WTC11 (cell line): Measurements from ENCODE around the gene FNDC3B. TPM values are rescaled to one million over a fixed set of nuclear protein-coding genes. Genes with fewer than 3 reads are reported as not detected.

Experiments used
- ATAC-seq: fragments of 200-7000 bp; cut with Tn5 transposase; 2 replicates; pipeline ENCODE4 v1.10.0; 2021; ENCODE audit warnings: mild to moderate bottlenecking, moderate library complexity
- CTCF ChIA-PET: fragments of 300-600 bp; sonication (Branson Sonifier 250); formaldehyde crosslinking; loops from one replicate; lab custom pipeline; 2021; ENCODE audit warnings: antibody characterized with exemption; lab: Charles Lee
- POLR2A ChIA-PET: fragments of 350-600 bp; sonication (Branson Sonifier 250); formaldehyde crosslinking; loops from one replicate; lab custom pipeline; 2021; ENCODE audit warnings: antibody characterized with exemption; lab: Charles Lee
- DNase-seq: peaks from one replicate; pipeline ENCODE4 v3.0.0; 2021; ENCODE audit warnings: low spot score
- H3K27ac Mint-ChIP-seq: 2 replicates; pipeline ENCODE4 v1.8.0; 2021; ENCODE audit warnings: mixed read lengths
- H3K27me3 Mint-ChIP-seq: 2 replicates; pipeline ENCODE4 v1.8.0; 2021; ENCODE audit warnings: low read depth, mild to moderate bottlenecking, moderate library complexity, mixed read lengths
- H3K36me3 Mint-ChIP-seq: 2 replicates; pipeline ENCODE4 v1.8.0; 2021; ENCODE audit warnings: mixed read lengths
- H3K4me1 Mint-ChIP-seq: 2 replicates; pipeline ENCODE4 v1.8.0; 2022; ENCODE audit warnings: mixed read lengths
- H3K4me3 Mint-ChIP-seq: 2 replicates; pipeline ENCODE4 v1.8.0; 2021; ENCODE audit warnings: mild to moderate bottlenecking, moderate library complexity, mixed read lengths
- H3K9me3 Mint-ChIP-seq: 2 replicates; pipeline ENCODE4 v1.8.0; 2021; ENCODE audit warnings: mixed read lengths
- E2F1 ChIP-seq: sonication (generic); formaldehyde crosslinking; IDR thresholded peaks from 2 replicates; pipeline ENCODE4 v1.8.0; 2022; ENCODE audit warnings: mild to moderate bottlenecking, missing genetic modification reagents
- ESRRA ChIP-seq: sonication (generic); formaldehyde crosslinking; IDR thresholded peaks from 2 replicates; pipeline ENCODE4 v1.8.1; 2022; ENCODE audit warnings: mild to moderate bottlenecking, missing genetic modification reagents, borderline replicate concordance
- MYBL2 ChIP-seq: sonication (generic); formaldehyde crosslinking; IDR thresholded peaks from 2 replicates; pipeline ENCODE4 v1.8.1; 2023; ENCODE audit warnings: mild to moderate bottlenecking, moderate library complexity, missing genetic modification reagents
- NFATC4 ChIP-seq: fragments of 250-450 bp; sonication (Bioruptor Pico); IDR thresholded peaks from 2 replicates; pipeline ENCODE4 v1.9.0; 2021; ENCODE audit warnings: mild to moderate bottlenecking
- NFE2L1 ChIP-seq: sonication (generic); formaldehyde crosslinking; IDR thresholded peaks from 2 replicates; pipeline ENCODE4 v1.8.1; 2023; ENCODE audit warnings: missing genetic modification reagents
- PRRX2 ChIP-seq: fragments of 250-450 bp; sonication (Bioruptor Pico); IDR thresholded peaks from 2 replicates; pipeline ENCODE4 v1.8.0; 2021; ENCODE audit warnings: mild to moderate bottlenecking
- TEAD1 ChIP-seq: sonication (generic); formaldehyde crosslinking; IDR thresholded peaks from 2 replicates; pipeline ENCODE4 v1.8.0; 2022; ENCODE audit warnings: mild to moderate bottlenecking, missing genetic modification reagents
- ZBTB43 ChIP-seq: sonication (generic); formaldehyde crosslinking; IDR thresholded peaks from 2 replicates; pipeline ENCODE4 v1.8.1; 2023; ENCODE audit warnings: mild to moderate bottlenecking, missing genetic modification reagents
- ZNF232 ChIP-seq: sonication (generic); formaldehyde crosslinking; IDR thresholded peaks from 2 replicates; pipeline ENCODE4 v1.8.0; 2022; ENCODE audit warnings: mild to moderate bottlenecking, missing genetic modification reagents
- ZNF317 ChIP-seq: sonication (generic); formaldehyde crosslinking; IDR thresholded peaks from 2 replicates; pipeline ENCODE4 v1.8.1; 2023; ENCODE audit warnings: low read depth, mild to moderate bottlenecking, moderate library complexity, missing genetic modification reagents, borderline replicate concordance
- total RNA-seq: library from RNA; stranded (reverse); gene quantifications from 3 replicates; pipeline ENCODE4 v1.2.3, GENCODE V29; 2021
- TF ChIP-seq, protein P1 (sequence below): sonication (generic); formaldehyde crosslinking; IDR thresholded peaks from 2 replicates; pipeline ENCODE4 v1.8.1; 2022; ENCODE audit warnings: mild to moderate bottlenecking, missing genetic modification reagents, moderate library complexity, borderline replicate concordance
- TF ChIP-seq, protein P2 (sequence below): sonication (generic); formaldehyde crosslinking; IDR thresholded peaks from 2 replicates; pipeline ENCODE4 v1.8.0; 2023; ENCODE audit warnings: missing genetic modification reagents
- TF ChIP-seq, protein P3 (sequence below): sonication (generic); formaldehyde crosslinking; IDR thresholded peaks from 2 replicates; pipeline ENCODE4 v1.8.0; 2022; ENCODE audit warnings: mild to moderate bottlenecking, missing genetic modification reagents
- TF ChIP-seq, protein P4 (sequence below): sonication (generic); formaldehyde crosslinking; IDR thresholded peaks from 2 replicates; pipeline ENCODE4 v1.8.0; 2022; ENCODE audit warnings: mild to moderate bottlenecking, missing genetic modification reagents
- TF ChIP-seq, protein P5 (sequence below): fragments of 250-450 bp; sonication (Bioruptor Pico); IDR thresholded peaks from 2 replicates; pipeline ENCODE4 v1.9.0; 2021; ENCODE audit warnings: moderate library complexity, mild to moderate bottlenecking, inconsistent platforms, borderline replicate concordance
- TF ChIP-seq, protein P6 (sequence below): sonication (generic); formaldehyde crosslinking; IDR thresholded peaks from 2 replicates; pipeline ENCODE4 v1.8.0; 2022; ENCODE audit warnings: missing genetic modification reagents

FNDC3B gene
- total RNA-seq, 1 experiment from 2014 or later: 42.8 TPM

- ATAC-seq: peak; percentile 52
- ChIA-PET POLR2A (no interaction called here), CTCF (interaction anchor here (1.2 kb wide), 1 partner anchor 74 kb away, joined by 3 read pairs; no protein-coding TSS in a partner anchor)
- no peak overlapping the region for H3K4me3 Mint-ChIP-seq
- peaks cover 6% of the 10 kb centered on the region for H3K36me3 Mint-ChIP-seq
- TF ChIP-seq ZNF317 (CRISPR knock-in tag) (no peak), MYBL2 (CRISPR knock-in tag) (no peak), ZNF232 (CRISPR knock-in tag) (no peak), TEAD1 (no peak), NFE2L1 (CRISPR knock-in tag) (no peak), ZBTB43 (CRISPR knock-in tag) (no peak), NFATC4 (CRISPR knock-in tag) (no peak), E2F1 (CRISPR knock-in tag) (no peak), ESRRA (CRISPR knock-in tag) (no peak), PRRX2 (CRISPR knock-in tag) (no peak)
- TF ChIP-seq, protein P1, sequence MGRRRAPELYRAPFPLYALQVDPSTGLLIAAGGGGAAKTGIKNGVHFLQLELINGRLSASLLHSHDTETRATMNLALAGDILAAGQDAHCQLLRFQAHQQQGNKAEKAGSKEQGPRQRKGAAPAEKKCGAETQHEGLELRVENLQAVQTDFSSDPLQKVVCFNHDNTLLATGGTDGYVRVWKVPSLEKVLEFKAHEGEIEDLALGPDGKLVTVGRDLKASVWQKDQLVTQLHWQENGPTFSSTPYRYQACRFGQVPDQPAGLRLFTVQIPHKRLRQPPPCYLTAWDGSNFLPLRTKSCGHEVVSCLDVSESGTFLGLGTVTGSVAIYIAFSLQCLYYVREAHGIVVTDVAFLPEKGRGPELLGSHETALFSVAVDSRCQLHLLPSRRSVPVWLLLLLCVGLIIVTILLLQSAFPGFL (CRISPR knock-in tag): no peak
- TF ChIP-seq, protein P2, sequence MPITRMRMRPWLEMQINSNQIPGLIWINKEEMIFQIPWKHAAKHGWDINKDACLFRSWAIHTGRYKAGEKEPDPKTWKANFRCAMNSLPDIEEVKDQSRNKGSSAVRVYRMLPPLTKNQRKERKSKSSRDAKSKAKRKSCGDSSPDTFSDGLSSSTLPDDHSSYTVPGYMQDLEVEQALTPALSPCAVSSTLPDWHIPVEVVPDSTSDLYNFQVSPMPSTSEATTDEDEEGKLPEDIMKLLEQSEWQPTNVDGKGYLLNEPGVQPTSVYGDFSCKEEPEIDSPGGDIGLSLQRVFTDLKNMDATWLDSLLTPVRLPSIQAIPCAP (CRISPR knock-in tag): no peak
- TF ChIP-seq, protein P3, sequence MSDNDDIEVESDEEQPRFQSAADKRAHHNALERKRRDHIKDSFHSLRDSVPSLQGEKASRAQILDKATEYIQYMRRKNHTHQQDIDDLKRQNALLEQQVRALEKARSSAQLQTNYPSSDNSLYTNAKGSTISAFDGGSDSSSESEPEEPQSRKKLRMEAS (CRISPR knock-in tag): no peak
- TF ChIP-seq, protein P4, sequence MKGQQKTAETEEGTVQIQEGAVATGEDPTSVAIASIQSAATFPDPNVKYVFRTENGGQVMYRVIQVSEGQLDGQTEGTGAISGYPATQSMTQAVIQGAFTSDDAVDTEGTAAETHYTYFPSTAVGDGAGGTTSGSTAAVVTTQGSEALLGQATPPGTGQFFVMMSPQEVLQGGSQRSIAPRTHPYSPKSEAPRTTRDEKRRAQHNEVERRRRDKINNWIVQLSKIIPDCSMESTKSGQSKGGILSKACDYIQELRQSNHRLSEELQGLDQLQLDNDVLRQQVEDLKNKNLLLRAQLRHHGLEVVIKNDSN: no peak
- TF ChIP-seq, protein P5, sequence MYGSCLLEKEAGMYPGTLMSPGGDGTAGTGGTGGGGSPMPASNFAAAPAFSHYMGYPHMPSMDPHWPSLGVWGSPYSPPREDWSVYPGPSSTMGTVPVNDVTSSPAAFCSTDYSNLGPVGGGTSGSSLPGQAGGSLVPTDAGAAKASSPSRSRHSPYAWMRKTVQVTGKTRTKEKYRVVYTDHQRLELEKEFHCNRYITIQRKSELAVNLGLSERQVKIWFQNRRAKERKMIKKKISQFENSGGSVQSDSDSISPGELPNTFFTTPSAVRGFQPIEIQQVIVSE (CRISPR knock-in tag): no peak
- TF ChIP-seq, protein P6, sequence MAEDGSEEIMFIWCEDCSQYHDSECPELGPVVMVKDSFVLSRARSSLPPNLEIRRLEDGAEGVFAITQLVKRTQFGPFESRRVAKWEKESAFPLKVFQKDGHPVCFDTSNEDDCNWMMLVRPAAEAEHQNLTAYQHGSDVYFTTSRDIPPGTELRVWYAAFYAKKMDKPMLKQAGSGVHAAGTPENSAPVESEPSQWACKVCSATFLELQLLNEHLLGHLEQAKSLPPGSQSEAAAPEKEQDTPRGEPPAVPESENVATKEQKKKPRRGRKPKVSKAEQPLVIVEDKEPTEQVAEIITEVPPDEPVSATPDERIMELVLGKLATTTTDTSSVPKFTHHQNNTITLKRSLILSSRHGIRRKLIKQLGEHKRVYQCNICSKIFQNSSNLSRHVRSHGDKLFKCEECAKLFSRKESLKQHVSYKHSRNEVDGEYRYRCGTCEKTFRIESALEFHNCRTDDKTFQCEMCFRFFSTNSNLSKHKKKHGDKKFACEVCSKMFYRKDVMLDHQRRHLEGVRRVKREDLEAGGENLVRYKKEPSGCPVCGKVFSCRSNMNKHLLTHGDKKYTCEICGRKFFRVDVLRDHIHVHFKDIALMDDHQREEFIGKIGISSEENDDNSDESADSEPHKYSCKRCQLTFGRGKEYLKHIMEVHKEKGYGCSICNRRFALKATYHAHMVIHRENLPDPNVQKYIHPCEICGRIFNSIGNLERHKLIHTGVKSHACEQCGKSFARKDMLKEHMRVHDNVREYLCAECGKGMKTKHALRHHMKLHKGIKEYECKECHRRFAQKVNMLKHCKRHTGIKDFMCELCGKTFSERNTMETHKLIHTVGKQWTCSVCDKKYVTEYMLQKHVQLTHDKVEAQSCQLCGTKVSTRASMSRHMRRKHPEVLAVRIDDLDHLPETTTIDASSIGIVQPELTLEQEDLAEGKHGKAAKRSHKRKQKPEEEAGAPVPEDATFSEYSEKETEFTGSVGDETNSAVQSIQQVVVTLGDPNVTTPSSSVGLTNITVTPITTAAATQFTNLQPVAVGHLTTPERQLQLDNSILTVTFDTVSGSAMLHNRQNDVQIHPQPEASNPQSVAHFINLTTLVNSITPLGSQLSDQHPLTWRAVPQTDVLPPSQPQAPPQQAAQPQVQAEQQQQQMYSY: no peak
- peak overlapping the region; percentile 79 for H3K27ac Mint-ChIP-seq
- H3K27me3 Mint-ChIP-seq: no peaks in the 10 kb centered on the region
- no peaks in the 10 kb centered on the region for H3K9me3 Mint-ChIP-seq
- no peak for DNase-seq
- peaks cover 43% of the 10 kb centered on the region for H3K4me1 Mint-ChIP-seq
These were observed 219.2 kb downstream of the FNDC3B start for GRCh38 chr3:172258624-172259023.
